Cerebellar nuclear complex (tissue), 1 donor: Measurements from ENCODE around the gene TFB2M.
"Not testable (repeated sequence)": the region's sequence is repeated elsewhere in the genome, so short reads cannot be mapped to it uniquely, and the experiment has no call there.

ENCODE experiments used
- DNase-seq, 2 experiments: peaks; one replicate each; lab custom pipeline; 2025; lab: John Stamatoyannopoulos, UW

TFB2M gene, protein sequence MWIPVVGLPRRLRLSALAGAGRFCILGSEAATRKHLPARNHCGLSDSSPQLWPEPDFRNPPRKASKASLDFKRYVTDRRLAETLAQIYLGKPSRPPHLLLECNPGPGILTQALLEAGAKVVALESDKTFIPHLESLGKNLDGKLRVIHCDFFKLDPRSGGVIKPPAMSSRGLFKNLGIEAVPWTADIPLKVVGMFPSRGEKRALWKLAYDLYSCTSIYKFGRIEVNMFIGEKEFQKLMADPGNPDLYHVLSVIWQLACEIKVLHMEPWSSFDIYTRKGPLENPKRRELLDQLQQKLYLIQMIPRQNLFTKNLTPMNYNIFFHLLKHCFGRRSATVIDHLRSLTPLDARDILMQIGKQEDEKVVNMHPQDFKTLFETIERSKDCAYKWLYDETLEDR

DNA sequence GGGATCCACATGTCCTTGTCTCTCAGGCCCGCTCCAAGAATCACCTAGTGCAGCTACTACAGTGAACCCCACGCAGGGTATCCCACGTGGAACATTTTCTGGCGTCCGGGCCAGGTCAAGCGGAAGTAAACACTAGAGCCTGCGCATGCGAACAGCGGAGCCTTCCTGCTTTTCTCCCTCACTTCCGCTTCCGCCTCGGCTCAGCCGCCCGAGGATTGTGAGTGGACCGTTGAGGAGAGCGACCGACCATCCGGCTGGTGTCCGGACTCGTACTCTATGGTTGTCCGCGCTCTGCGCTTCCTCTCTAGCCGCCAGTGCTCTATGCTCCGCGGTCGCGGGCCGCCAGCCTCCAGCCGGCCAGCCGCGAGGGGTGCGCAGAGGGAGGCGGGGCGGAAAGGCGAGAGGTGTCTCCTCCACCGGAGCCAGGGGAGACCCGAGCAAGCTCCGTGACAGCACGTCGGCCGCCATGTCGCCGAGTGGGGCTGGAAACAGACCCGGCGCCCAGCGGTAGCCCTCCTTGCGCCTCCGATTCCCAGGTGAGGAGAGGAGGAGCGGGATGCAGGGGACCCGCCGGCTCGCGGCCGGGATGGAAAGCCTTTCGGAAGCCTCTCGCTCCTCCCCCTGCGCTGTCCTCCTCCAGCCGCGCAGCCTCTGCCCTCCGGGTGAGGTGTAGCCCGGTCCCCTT lies at the start of gene TFB2M, which contains the start of gene CNST:
Gene TFB2M (minus strand): TSS at position 134 of the 685 bp plus-strand sequence. CDS start 123 bp downstream, at position 11.
Gene CNST (plus strand): TSS at position 329 of the 685 bp plus-strand sequence. CDS start 25,107 bp downstream, outside the sequence.
- DNase-seq, result peak; percentile 94 to 95

DNA sequence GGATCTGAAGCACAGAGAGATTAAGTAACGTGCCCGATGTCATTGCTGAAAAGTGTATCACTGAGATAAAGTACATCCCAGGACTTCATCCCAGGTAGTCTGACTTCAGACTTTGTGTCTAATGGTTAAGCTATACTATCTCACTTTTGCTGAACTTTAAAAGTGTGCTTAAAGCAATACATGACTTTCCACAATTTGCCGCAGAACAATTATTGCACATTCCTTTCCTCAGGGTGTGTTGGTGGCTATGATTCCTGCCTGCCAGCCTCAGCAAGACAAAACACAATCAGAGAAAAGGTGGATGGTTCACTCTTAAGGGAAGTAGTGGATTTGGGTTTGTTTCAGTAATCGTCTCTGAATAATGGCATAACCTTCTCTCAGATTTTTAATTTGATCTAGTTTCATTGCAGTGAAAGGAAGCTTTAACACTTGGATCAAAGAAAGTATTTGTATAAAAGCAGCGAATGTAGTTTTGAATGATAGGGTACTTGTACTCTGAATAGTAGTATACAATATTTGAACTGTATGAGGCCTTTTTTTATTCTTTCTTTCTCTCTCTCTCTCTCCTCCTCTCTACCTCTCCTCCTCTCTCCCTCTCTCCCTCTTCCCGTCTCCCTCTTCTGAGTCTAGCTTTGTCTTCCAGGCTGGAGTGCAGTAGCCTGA lies 47.2 kb upstream of the TFB2M start:
- no peak for DNase-seq

DNA sequence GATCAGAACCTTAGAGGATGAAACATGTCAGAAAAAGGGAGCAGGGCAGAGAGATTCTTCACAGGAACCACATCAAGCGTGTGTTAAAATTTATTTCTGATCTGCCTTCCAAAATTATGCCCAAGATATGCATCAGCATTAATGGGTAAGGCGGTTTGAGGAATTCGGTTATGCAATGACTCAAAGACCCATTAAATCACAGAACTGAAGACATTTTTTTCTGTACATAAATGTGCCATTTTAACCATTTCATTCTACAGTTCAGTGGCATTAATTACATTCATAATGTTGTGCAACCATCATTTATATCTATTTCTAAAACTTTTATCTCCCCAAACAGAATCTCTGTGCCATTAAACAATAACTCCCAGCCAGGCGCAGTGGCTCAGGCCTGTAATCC lies 43.6 kb upstream of the TFB2M start:
- DNase-seq, result no peak

DNA sequence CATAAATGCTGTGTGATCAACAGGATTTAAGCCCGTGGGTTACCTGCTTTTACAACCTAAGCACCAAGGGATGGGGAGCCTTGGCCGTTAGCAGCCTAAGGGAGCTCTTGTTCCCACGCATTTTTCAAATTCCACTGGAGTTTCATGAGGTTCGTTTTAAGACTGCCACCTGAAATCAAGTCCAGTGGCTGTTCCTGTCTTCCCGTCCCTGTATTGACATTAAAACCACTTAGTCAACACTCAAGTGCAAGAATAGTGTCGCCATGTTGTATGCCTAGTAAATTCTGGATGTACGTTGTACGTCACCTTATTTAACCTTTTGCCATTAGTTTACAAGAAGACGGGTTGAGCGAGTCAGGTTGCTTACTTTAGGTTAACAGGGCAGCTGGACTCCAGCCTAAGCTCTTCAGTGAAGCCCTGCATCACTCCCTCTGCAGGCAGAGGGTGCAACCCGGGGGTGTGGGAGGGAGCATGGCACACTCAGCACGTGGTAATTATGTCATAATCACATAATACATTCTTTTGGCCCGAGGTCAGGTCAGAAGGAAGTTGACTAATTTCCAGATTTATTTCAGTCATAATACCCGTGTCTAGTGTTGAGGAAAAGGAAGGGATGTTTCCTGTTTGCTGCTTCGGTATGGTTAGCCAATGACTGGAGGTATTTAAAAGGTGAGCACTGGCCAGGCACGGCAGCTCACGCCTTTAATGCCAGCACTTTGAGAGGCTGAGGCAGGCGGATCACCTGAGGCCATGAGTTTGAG lies 42.7 kb upstream of the TFB2M start:
- no peak for DNase-seq

DNA sequence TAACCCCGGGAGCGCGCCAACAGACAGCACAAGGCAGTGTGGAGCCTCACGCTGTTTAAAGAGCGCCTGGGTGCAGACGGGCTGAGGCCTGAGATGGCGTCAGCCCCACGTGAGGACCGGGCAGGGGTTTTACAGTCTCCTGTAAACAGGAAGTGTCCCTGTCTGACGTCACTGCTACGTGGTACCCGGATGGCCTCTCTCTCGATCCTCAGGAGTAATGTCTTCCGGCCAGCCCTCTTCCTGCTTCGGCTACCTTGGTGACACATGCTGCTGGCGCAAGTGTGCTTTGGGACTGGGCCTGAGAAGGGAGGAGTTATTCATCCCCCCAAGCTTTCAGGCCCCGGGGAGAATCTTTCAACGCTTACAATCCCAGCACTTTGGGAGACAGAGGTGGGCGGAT lies 41.4 kb upstream of the TFB2M start:
- no peak for DNase-seq

DNA sequence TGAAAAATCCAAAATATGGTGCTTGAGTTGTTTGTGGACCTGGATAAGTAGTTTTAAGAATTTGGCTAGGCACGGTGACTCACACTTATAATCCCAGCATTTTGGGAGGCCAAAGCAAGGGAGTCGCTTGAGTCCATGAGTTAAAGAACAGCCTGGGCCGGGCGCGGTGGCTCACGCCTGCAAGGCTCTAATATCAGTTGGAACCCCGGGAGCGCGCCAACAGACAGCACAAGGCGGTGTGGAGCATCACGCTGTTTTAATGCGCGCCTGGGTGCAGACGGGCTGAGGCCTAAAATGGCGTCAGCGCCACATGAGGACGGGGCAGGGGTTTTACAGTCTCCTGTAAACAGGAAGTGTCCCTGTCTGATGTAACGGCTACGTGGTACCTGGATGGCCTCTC lies 39.2 kb upstream of the TFB2M start:
- DNase-seq, result not testable (repeated sequence)

DNA sequence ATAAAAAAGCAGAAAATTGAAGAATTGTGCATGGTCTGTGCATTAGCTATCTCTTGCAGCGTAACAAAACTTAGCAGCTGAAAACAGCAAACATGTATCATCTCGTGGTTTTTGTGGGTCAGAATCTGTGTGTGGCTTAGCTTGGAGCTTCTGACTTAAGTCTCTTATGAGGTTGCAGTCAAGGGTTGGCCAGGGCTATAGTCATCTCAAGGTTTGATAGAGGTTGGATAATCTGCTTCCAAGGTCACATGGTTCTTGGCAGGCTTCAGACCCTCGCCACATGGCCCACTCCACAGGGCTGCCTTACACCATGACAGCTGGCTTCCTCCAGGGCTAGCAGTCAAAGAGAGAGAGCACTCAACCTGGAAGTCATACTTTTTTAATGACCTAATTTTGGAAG lies 36.1 kb upstream of the TFB2M start:
- DNase-seq, result peak; percentile 27 to 33

DNA sequence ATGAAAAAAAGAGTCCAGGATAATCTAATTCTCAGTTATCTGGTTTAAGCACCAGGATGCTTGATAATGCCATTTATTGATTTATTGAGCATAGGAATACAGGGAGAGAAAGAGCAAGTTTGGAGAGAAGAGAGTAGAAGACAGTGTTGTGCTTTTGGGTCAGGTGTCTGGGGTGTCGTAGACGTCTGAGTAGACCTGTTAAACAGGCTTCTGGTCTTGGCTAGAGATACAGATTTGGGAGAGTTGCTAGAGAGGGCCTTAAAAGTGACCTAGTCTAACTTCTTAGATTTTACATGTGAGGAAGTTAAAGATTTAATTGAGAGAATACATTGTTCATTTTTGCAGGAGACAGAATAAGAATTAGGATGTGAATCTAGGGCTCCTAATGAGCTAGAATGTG lies 34.5 kb upstream of the TFB2M start:
- no peak for DNase-seq

DNA sequence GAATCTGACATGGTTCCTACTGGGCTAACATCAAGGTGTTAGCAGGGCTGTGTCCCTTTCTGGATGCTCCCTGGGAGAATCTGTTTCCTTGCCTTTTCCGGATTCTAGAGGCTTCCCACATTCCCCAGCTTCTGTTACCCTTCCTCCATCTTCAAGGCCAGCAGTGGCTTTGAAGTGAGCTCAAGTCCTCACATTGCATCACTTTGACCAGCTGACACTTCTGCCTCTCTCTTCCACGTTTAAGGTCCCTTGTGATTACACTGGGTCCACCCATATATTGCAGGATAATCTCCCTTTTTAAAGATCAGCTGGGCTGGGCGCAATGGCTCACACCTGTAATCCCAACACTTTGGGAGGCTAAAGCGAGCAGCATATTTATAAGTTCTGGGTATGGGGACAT lies 33.3 kb upstream of the TFB2M start:
- DNase-seq, result no peak

DNA sequence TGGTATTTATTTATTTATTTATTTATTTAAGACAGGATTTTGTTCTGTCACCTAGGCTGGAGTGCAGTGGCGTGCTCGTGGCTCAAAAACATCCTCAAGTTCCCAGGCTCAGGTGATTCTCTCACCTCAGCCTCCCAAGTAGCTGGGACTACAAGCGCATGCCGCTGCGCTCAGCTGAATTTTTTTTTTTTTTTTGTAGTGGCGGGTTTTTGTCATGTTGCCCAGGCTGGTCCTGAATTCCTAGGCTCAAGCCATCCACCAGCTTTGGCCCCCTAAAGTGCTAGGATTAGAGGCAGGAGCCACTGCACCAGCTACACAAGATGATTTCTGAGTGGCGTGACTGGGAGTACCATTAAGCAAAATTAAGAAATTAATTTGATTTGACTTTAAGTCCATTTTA lies 31.9 kb upstream of the TFB2M start:
- DNase-seq, result no peak

DNA sequence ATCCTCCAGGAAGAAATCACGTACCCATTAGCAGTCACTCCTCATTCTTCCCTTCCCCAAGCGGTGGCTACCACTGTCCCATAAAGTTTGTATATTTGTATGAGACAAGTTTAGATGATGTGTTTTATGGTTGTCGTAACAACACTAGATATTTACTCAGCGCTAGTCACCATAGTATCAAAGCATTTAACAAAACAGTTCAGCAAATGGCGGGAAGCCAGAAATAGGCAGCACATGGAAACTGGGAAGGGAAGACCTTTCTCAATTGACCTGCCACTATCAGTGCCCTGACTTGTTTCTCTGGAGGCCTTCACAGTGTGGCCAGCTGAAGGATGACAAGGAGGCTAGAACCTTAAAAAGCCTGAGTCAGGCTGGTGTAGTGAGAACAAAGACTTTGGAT lies 31.3 kb upstream of the TFB2M start:
- no peak for DNase-seq

DNA sequence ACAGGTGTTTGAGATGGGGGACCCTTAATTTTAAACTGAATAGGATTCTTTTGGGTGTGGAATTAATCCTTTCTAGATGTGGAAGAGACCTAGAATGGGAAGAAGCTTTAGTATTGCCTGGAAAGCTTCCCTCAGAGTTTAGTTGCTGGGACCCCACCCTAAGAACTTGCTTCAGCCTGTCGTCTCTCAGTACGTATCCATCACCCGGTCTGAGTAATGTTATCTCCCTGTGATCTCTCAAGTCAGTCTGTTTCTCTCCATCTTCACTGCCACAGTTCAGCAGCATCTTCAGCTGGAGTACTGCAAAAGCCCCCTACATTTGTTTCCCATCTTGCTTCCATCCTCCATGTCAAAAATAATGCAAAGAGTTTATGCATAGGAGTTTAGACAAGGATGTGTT lies 29.1 kb upstream of the TFB2M start:
- no peak for DNase-seq

DNA sequence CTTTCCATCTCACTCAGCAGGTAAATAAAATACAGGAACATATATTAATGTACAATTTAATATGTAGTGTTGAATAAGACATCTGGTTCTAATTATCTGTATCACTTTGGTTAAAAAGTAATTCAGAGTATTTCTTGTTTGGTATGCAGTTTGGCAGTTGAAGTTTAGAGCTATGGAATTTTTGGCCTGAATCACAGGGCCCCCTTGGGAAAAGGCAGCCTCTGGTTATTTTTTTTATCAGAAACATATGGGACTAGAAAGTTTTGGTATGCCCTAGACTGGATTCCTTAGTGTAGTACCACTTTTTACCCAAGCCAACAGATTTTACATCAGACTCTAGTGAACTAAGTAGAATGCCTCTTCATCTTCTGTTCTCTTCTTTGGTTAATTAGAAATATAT lies 26.6 kb upstream of the TFB2M start:
- no peak for DNase-seq

DNA sequence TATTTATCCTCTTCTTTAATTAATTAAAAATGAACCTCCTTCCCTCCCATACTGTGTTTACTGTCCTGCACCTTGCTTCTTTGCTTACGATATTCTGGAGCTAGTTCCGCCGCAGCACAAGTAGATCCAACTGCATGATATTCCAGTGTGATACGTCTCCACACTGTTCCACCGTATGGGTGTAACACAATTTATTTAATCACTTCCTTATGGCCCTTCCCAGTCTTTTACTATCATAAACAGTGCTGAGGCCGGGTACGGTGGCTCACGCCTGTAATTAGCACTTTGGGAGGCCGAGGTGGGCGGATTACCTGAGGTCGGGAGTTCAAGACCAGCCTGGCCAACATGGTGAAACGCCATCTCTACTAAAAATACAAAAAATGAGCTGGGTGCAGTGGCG lies 25.9 kb upstream of the TFB2M start:
- no peak for DNase-seq

DNA sequence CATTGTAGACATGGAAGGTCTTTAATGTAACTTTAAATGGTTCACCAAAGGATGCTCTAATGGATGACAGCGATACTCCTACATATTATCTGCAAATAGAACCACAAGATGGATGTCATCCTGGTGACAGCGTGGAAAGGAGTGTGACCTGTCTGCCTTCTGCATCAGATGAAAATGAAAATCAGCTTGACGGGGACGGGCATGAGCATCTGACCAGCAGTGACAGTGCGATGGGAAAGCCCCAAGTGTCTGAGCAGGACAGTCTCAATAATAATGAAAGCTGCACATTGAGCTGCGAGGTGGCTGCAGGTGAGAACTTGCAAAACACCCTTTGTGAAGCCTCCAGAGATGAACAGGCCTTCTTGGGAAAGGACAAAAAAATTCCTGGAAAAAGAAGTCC lies 25.4 kb upstream of the TFB2M start:
- no peak for DNase-seq

DNA sequence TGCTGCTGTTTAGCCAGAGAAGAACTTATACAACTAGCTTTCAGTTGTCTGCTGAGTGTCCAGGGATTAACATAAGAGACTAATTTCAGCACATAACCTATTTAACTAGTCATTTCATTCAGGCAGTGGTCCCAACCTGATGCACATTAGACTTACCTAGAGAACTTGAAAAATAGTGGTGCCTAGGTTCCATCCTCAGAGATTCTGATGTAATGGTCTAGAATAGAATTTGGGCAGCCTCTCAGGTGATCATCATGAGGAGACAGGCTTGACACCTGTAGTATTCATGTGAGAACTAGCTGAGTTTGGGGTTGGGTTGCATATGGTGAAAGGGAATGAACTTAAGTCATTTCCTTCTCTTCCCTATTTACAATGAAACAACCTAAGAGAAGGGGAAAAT lies 25.0 kb upstream of the TFB2M start:
- DNase-seq, result no peak

DNA sequence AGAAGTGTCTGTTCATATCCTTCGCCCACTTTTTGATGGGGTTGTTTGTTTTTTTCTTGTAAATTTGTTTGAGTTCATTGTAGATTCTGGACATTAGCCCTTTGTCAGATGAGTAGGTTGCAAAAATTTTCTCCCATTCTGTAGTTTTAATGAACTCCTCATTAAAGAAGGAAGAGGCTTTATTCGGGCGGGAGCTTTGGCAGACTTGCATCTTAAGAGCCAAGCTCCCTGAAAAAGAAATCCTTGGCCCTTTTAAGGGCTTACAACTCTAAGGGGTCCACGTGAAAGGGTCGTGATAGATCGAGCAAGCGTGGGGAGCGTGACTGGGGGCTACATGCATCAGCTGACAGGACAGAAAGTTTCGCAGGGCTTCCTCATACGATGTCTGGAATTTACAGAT lies 23.9 kb upstream of the TFB2M start:
- DNase-seq, result not testable (repeated sequence)

DNA sequence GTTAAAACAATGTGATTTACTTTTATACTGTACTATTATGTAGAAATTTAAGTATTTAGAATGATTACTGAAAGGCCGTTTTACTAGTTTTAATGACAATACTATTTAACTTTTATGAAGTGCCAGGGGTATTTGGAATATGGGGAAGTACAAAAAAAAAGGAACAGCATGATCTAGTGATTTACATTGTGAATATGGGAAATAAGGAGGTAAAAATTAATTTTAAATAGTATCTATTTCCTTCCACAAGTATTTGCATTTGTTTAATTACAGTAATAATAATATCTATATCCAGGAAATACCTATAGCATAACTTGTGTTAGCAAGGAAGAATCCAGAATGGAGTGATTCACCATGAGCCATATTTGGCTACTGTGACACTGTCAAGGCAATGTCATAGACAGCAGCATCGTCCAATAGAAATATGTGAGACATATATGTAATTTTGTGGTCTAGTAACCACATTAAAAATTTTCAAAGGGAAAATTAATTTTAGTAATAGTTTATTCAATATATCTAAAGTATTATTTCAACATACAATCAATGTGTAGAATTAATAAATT lies 22.2 kb upstream of the TFB2M start:
- DNase-seq, result no peak

DNA sequence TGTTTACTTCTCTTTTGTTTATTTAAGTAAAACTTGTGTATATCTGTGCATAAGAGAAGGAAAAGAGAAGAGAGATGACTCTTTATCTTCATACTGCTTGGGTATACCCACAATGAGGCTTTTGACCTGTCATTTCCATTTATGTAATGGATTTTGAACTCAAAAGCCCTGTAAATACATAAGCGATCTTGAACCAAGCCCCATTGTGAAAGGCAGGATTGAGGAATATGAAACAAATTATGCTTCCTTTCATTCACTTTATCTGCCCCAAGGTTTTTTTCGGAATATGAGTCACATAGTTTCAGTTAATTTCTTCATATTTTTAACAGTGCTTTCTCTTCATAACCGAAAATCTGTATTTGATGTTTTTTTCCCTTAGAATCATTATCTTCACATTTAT lies 21.5 kb upstream of the TFB2M start:
- DNase-seq, result no peak

DNA sequence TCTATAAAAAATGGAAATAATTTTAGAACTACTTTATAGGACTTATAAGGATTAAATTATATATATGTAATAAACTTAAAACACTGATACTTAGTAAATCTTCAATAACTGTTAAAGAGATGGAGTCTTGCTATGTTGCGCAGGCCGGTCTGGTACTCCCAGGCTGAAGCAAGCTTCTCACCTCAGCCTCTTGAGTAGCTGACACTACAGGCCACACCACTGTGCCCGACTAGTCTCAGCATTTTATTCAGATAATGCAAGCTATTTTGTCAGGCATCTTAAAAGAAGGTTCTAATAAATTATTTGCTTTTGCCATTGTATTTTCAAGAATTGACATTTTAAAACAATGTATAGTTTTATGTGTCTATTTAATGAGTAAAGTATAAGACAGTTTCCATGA lies 21.0 kb upstream of the TFB2M start:
- no peak for DNase-seq

DNA sequence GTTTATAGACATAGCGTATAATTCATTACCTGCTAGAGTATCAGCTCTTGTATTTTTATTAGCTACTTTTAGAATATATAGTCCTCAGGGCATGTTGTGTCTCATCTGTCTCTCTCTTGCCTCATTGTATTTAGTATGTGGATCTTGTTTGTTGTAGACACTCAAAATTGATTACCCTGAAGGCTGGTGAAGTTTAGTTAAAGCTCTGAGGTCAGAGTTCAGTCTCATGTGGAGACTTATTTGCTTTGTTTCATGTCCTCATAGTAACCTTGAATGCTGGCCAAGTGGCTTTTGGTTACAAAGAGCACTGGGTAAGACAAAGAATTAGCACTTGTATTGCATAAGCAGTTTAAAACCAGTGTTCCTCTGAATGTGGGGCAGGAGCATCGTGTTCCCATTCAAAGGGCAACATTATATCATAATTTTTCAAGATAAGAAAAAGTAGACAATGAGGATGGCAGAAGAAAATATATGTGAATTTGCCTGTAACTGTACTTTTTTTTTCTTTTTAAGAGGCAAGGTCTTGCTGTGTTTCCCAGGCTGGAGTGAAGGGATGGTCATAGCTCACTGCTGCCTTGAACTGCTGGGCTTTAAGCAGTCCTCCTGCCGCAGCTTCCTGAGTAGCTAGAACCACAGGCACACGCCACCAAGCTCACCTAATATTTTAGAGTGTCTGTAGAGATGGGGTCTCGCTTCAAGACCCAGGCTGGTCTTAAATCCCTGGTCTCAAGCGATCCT lies 17.6 kb upstream of the TFB2M start:
- no peak for DNase-seq
